MM.1S (cell line): ENCODE data around the gene HOMER2.

Source experiments
- DNase-seq: peaks from one replicate; pipeline ENCODE4 v3.0.0-alpha.2; 2015
- H2AFZ ChIP-seq: fragments of 300-600 bp; sonication (generic); 2 replicates; pipeline ENCODE4 v1.6.0; 2016; ENCODE audit warnings: antibody characterized with exemption, low read length
- H3F3A ChIP-seq: fragments of 300-600 bp; sonication (generic); 2 replicates; pipeline ENCODE4 v1.6.1; 2016; ENCODE audit warnings: mild to moderate bottlenecking, antibody characterized with exemption, low read length, moderate library complexity, mixed read lengths; ENCODE audit not compliant: insufficient read depth
- H3K27ac ChIP-seq: fragments of 300-600 bp; sonication (generic); 2 replicates; pipeline ENCODE4 v1.5.1; 2016; ENCODE audit warnings: mild to moderate bottlenecking, low read length
- H3K27me3 ChIP-seq: fragments of 300-600 bp; sonication (generic); replicated peaks from 2 replicates; pipeline ENCODE4 v1.6.0; 2016; ENCODE audit warnings: low read length; ENCODE audit not compliant: insufficient read depth
- H3K36me3 ChIP-seq: fragments of 300-600 bp; sonication (generic); replicated peaks from 2 replicates; pipeline ENCODE4 v1.6.1; 2016; ENCODE audit warnings: mild to moderate bottlenecking, low read length, mixed read lengths; ENCODE audit not compliant: insufficient read depth
- H3K4me1 ChIP-seq: fragments of 300-600 bp; sonication (generic); 2 replicates; pipeline ENCODE4 v1.6.1; 2016; ENCODE audit warnings: low read length, mixed read lengths
- H3K4me2 ChIP-seq: fragments of 300-600 bp; sonication (generic); 2 replicates; pipeline ENCODE4 v1.6.0; 2016; ENCODE audit warnings: low read depth, low read length
- H3K4me3 ChIP-seq: fragments of 300-600 bp; sonication (generic); 2 replicates; pipeline ENCODE4 v1.5.1; 2016; ENCODE audit warnings: low read length, mixed read lengths
- H3K79me2 ChIP-seq: fragments of 300-600 bp; sonication (generic); 2 replicates; pipeline ENCODE4 v1.6.1; 2016; ENCODE audit warnings: mixed run types, low read length, mixed read lengths
- H3K9ac ChIP-seq: fragments of 300-600 bp; sonication (generic); 2 replicates; pipeline ENCODE4 v1.6.1; 2016; ENCODE audit warnings: low read length, mixed read lengths
- H3K9me2 ChIP-seq: fragments of 300-600 bp; sonication (generic); replicated peaks from 2 replicates; pipeline ENCODE4 v1.6.1; 2016; ENCODE audit warnings: mild to moderate bottlenecking, low read length, mixed read lengths; ENCODE audit not compliant: insufficient read depth
- H3K9me3 ChIP-seq: fragments of 300-600 bp; sonication (generic); replicated peaks from 2 replicates; pipeline ENCODE4 v1.6.1; 2016; ENCODE audit warnings: mild to moderate bottlenecking, low read length, mixed read lengths; ENCODE audit not compliant: insufficient read depth
- H4K20me1 ChIP-seq: fragments of 300-600 bp; sonication (generic); 2 replicates; pipeline ENCODE4 v1.6.1; 2016; ENCODE audit warnings: mild to moderate bottlenecking, low read length, moderate library complexity, mixed read lengths; ENCODE audit not compliant: insufficient read depth
- CTCF ChIP-seq: fragments of 300-600 bp; sonication (generic); IDR thresholded peaks from 2 replicates; pipeline ENCODE4 v1.5.1; 2016; ENCODE audit warnings: antibody characterized with exemption, low read length, mixed read lengths
- EZH2 ChIP-seq: fragments of 300-600 bp; sonication (generic); optimal IDR thresholded peaks from 2 replicates; pipeline ENCODE3; 2017; ENCODE audit warnings: low read depth, mild to moderate bottlenecking, antibody characterized with exemption, low read length, mixed read lengths
- EZH2phosphoT487 ChIP-seq: fragments of 300-600 bp; sonication (generic); IDR thresholded peaks from 2 replicates; pipeline ENCODE4 v1.6.1; 2018; ENCODE audit warnings: antibody characterized with exemption, low read length

HOMER2 gene

GRCh38 chr15:82980981-82981380 lies 28.5 kb upstream of the HOMER2 start:
- Histone ChIP-seq H3K9me2 (no peaks in the 10 kb centered on the region), H3K4me3 (no peak overlapping the region)
- DNase-seq, result no peak

GRCh38 chr15:82979726-82980125 lies 27.2 kb upstream of the HOMER2 start:
- Histone ChIP-seq H3K36me3 (no peaks in the 10 kb centered on the region), H3F3A (no peaks in the 10 kb centered on the region; the same call in 1 of the 2 replicates), H3K4me3 (no peak overlapping the region), H2AFZ (no peak overlapping the region), H4K20me1 (no peaks in the 10 kb centered on the region), H3K9me3 (no peaks in the 10 kb centered on the region), H3K9ac (no peak overlapping the region), H3K27ac (no peak overlapping the region), H3K4me1 (no peaks in the 10 kb centered on the region), H3K27me3 (no peaks in the 10 kb centered on the region), H3K9me2 (no peaks in the 10 kb centered on the region), H3K79me2 (no peaks in the 10 kb centered on the region), H3K4me2 (no peak overlapping the region)
- DNase-seq, result no peak
- TF ChIP-seq EZH2phosphoT487 (no peak), EZH2 (no peak), CTCF (no peak)

More at GRCh38 chr15:82980981-82981380, 28.5 kb upstream of the HOMER2 start:
- TF ChIP-seq EZH2, result no peak
- no peak for TF ChIP-seq CTCF
- TF ChIP-seq EZH2phosphoT487, result no peak
- no peak overlapping the region for H2AFZ ChIP-seq
- H3K4me2 ChIP-seq, result no peak overlapping the region
- no peaks in the 10 kb centered on the region for H3K27me3 ChIP-seq
- H3F3A ChIP-seq, result no peaks in the 10 kb centered on the region; the same call in 1 of the 2 replicates
- no peak overlapping the region for H3K9ac ChIP-seq
- no peak overlapping the region for H3K27ac ChIP-seq
- no peaks in the 10 kb centered on the region for H3K79me2 ChIP-seq
- no peaks in the 10 kb centered on the region for H3K36me3 ChIP-seq
- peaks cover 4% of the 10 kb centered on the region; the same call in 1 of the 2 replicates for H3K4me1 ChIP-seq
- no peaks in the 10 kb centered on the region for H3K9me3 ChIP-seq
- no peaks in the 10 kb centered on the region for H4K20me1 ChIP-seq

GRCh38 chr15:82978438-82978837 lies 25.9 kb upstream of the HOMER2 start:
- Histone ChIP-seq H3K9me3 (no peaks in the 10 kb centered on the region), H3K4me2 (no peak overlapping the region), H2AFZ (no peak overlapping the region), H3K27me3 (no peaks in the 10 kb centered on the region), H3K27ac (no peak overlapping the region), H3K9ac (no peak overlapping the region), H3K4me3 (no peak overlapping the region), H3K36me3 (no peaks in the 10 kb centered on the region), H4K20me1 (no peaks in the 10 kb centered on the region), H3F3A (no peaks in the 10 kb centered on the region; the same call in 1 of the 2 replicates), H3K9me2 (no peaks in the 10 kb centered on the region), H3K79me2 (no peaks in the 10 kb centered on the region), H3K4me1 (peaks cover under 1% of the 10 kb centered on the region)
- DNase-seq, result no peak
- TF ChIP-seq EZH2 (no peak), CTCF (no peak), EZH2phosphoT487 (no peak)
